ENCODE results near the gene ZSCAN30. TPM values are rescaled to one million over a fixed set of nuclear protein-coding genes. Genes with fewer than 3 reads are reported as not detected.

Gene ZSCAN30
- total and polyA plus RNA-seq, 10 donors: 7.2 to 39.2 (median 23.9) TPM

DNA sequence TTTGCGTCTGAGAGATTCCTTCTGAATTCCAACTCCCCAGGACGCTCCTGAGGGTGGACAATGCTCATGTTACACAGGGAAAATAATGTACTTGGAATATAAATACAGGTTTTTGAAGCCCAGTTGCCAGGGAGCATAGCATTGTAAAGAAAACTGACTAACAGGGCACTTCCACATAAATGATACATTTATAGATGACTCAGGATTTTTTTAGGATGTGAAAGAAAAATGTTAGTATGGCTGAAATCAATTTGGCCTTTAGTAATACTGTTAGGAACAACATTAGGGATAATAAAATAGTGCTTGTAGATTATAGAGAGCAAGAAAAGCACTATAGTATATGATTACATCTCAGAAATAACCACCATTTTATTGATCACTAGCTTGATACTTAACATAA, 25.6 kb downstream of the ZSCAN30 start:
- Histone ChIP-seq H3K4me1 (peaks cover 0 to 24% (median 13%) of the 10 kb centered on the region in 6 donors), H3K27ac (no peak overlapping the region), H3K36me3 (peaks cover 0 to 48% (median 9%) of the 10 kb centered on the region in 6 donors), H3K27me3 (replicated peaks in 1 of 7) (no peaks in the 10 kb centered on the region), H3K4me3 (no peak overlapping the region), H3K9me3 (peaks cover 0 to 12% (median 0%) of the 10 kb centered on the region in 8 donors)
- TF ChIP-seq, protein P1, sequence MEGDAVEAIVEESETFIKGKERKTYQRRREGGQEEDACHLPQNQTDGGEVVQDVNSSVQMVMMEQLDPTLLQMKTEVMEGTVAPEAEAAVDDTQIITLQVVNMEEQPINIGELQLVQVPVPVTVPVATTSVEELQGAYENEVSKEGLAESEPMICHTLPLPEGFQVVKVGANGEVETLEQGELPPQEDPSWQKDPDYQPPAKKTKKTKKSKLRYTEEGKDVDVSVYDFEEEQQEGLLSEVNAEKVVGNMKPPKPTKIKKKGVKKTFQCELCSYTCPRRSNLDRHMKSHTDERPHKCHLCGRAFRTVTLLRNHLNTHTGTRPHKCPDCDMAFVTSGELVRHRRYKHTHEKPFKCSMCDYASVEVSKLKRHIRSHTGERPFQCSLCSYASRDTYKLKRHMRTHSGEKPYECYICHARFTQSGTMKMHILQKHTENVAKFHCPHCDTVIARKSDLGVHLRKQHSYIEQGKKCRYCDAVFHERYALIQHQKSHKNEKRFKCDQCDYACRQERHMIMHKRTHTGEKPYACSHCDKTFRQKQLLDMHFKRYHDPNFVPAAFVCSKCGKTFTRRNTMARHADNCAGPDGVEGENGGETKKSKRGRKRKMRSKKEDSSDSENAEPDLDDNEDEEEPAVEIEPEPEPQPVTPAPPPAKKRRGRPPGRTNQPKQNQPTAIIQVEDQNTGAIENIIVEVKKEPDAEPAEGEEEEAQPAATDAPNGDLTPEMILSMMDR (IDR thresholded peaks at IDR 0.05 in 8 of 11, conservative IDR thresholded peaks at IDR 0.05 in 3 of 11): no peak
- TF ChIP-seq POLR2AphosphoS5 (IDR thresholded peaks at IDR 0.05) (no peak), POLR2A (IDR thresholded peaks at IDR 0.05) (no peak)
- intact Hi-C loops (cut with DNase I; ENCODE audit: low total_unique reads): no loop called here
- no peak for DNase-seq
- WGBS, 5 donors: 84 to 95% (median 91%) methylated on average over 2 of the region's 2 CpGs

DNA sequence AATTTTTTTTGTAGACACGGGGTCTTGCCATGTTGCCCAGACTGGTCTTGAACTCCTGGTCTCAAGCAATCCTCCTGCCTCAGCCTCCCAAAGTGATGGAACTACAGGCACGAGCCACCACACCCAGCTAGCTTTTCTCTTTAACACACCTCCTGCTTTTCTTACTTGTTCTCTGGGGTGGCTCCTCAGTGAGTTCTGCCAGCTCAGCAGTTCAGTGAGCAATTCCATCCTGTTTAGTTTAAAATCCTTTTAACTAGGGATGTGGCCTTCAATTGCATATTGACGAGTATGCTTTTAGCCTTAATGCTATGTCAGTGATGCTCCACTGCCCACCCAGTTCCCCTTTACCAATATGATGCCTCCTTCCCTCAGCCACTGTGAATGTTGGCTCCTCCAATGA, 33.1 kb downstream of the ZSCAN30 start:
- Histone ChIP-seq H3K36me3 (peaks cover 0 to 92% (median 15%) of the 10 kb centered on the region in 6 donors), H3K9me3 (peaks cover 7 to 47% (median 31%) of the 10 kb centered on the region in 8 donors), H3K4me3 (no peak overlapping the region), H3K4me1 (no peaks in the 10 kb centered on the region), H3K27me3 (replicated peaks in 1 of 7) (no peaks in the 10 kb centered on the region), H3K27ac (no peak overlapping the region)
- 87 to 98% (median 92%) methylated on average over 3 of the region's 3 CpGs for WGBS, 5 donors
- no peak for DNase-seq
- intact Hi-C loops (cut with DNase I; ENCODE audit: low total_unique reads): no loop called here
- TF ChIP-seq, protein P1 (IDR thresholded peaks at IDR 0.05 in 8 of 11, conservative IDR thresholded peaks at IDR 0.05 in 3 of 11): no peak
- no peak for TF ChIP-seq POLR2AphosphoS5 (IDR thresholded peaks at IDR 0.05)
- no peak for TF ChIP-seq POLR2A (IDR thresholded peaks at IDR 0.05)

DNA sequence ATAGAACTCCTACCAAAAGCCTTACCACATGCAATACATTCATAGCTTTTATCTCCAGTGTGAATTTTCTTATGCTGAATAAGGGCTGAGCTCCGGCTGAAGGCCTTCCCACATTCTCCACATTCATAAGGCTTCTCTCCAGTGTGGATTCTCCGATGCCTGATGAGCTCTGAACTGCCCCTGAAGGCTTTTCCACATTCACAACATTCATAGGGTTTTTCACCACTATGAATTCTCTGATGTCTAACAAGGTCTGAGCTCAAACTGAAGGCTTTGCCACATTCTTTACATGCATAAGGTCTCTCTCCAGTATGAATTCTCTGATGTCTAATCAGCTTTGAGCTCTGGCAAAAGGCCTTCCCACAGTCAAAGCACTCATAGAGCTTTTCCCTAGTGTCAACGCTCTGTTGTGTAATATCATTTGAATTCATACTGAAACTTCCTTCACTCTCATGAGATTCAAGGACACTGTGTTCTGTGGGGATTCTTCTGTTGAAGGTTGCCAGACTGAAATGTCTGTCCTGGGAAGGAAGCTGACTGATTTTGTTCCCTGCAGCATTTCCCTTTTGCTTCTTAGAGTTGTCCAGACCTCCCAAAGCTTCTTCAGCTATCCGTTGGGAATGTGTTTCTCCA, 36.3 kb downstream of the ZSCAN30 start:
- WGBS, 5 donors: 84 to 89% (median 87%) methylated on average over 4 of the region's 4 CpGs
- DNase-seq: no peak
- peaks cover 7 to 62% (median 36%) of the 10 kb centered on the region in 8 donors for H3K9me3 ChIP-seq
- intact Hi-C loops (cut with DNase I; ENCODE audit: low total_unique reads): no loop called here
- TF ChIP-seq, protein P1 (IDR thresholded peaks at IDR 0.05 in 8 of 11, conservative IDR thresholded peaks at IDR 0.05 in 3 of 11): no peak
- TF ChIP-seq POLR2A (IDR thresholded peaks at IDR 0.05): no peak
- no peak for TF ChIP-seq POLR2AphosphoS5 (IDR thresholded peaks at IDR 0.05)
- H3K27me3 ChIP-seq (replicated peaks in 1 of 7): no peaks in the 10 kb centered on the region
- no peaks in the 10 kb centered on the region for H3K4me1 ChIP-seq
- no peak overlapping the region for H3K4me3 ChIP-seq
- H3K27ac ChIP-seq: no peak overlapping the region
- peaks cover 0 to 91% (median 21%) of the 10 kb centered on the region in 6 donors for H3K36me3 ChIP-seq

DNA sequence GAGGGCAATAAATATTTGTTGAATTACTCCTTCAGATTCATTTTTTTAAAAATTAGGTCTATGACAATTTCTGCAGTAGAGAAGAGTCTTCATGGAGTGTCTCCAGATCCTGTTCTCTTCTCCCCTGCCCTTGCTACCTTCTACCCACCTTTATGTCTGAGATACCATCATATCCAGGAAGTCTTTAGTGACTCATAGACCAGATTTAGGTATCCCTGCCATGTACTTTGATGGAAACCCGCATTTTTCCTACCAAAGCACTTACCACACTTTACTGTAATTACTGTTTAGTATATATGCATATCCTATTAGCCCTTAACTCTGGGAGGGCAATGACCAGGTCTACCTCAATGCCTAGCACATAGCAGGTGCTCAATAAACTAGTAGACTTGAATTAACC, 37.6 kb downstream of the ZSCAN30 start:
- DNase-seq: no peak
- TF ChIP-seq POLR2AphosphoS5 (IDR thresholded peaks at IDR 0.05): no peak
- no peak for TF ChIP-seq POLR2A (IDR thresholded peaks at IDR 0.05)
- TF ChIP-seq, protein P1 (IDR thresholded peaks at IDR 0.05 in 8 of 11, conservative IDR thresholded peaks at IDR 0.05 in 3 of 11): no peak
- intact Hi-C loops (cut with DNase I; ENCODE audit: low total_unique reads): no loop called here
- WGBS, 5 donors: 87 to 100% (median 88%) methylated on average over 1 of the region's 1 CpG
- peaks cover 7 to 73% (median 36%) of the 10 kb centered on the region in 8 donors for H3K9me3 ChIP-seq
- no peaks in the 10 kb centered on the region for H3K27me3 ChIP-seq (replicated peaks in 1 of 7)
- H3K4me3 ChIP-seq: no peak overlapping the region
- peaks cover 0 to 93% (median 29%) of the 10 kb centered on the region in 6 donors for H3K36me3 ChIP-seq
- no peak overlapping the region for H3K27ac ChIP-seq
- peaks cover 0 to 13% (median 8%) of the 10 kb centered on the region in 6 donors for H3K4me1 ChIP-seq

All from spleen (tissue), 11 donors.